Measurements from ENCODE around the gene CFAP100. TPM values are rescaled to one million over a fixed set of nuclear protein-coding genes. Genes with fewer than 3 reads are reported as not detected.

The CFAP100 gene
- total and polyA plus RNA-seq, 9 of the 15 experiments (the other 6 are each of a cell fraction or from before 2014, with no cell fraction given) = not detected

DNA sequence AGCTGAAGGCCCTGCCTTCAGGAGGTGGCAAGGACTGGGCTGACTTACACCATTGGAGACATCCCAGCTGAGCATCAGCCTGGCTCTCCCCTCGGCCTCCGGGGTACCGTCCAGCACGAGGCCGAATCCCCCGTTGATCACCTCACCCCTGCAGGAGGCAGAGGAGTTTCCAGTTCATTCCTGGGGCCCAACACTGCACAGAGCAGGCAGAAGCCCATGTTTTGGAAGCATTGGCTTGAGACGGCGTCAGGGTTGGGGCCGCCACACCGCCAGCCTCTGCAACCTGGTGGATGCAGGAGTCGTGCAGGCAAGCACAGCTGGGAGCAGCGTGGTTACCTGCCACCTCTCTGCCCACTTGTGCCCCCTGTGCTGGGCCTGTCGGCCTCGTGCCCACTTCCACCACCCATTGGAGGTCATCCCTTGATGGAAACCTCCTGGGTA, 88.6 kb downstream of the CFAP100 start:
- CTCF ChIA-PET (ENCODE audit: low intra/inter-chr PET ratio) = no interaction called here
- Histone ChIP-seq H3K9ac (ENCODE audit: insufficient read depth in 1 of 2, low read depth in 2 of 2, low read length in 2 of 2) (no peak overlapping the region), H3K4me1 (replicated peaks in 1 of 2; ENCODE audit: control insufficient read depth in 2 of 2, insufficient read depth in 2 of 2, low read length in 2 of 2) (no peaks in the 10 kb centered on the region; a peak in 2 of 5 replicates)

More for the DNA sequence above, 88.6 kb downstream of the CFAP100 start:
- POLR2A ChIA-PET = no interaction called here
- BruUV-seq (replicated peaks) = no TSS peak
- WGBS (ENCODE audit: insufficient coverage, low coverage, missing lambda C conversion rate) = 2% methylated on average over 13 of the region's 14 CpGs
- no peak for ATAC-seq
- no peak overlapping the region for H3K4me3 ChIP-seq
- H3K36me3 ChIP-seq (ENCODE audit: control insufficient read depth, insufficient read depth, low read length) = no peaks in the 10 kb centered on the region
- DNase-seq (ENCODE audit: extremely low read depth in 1 of 4, low spot score in 3 of 4) = no peak
- peaks cover 0 to 16% of the 10 kb centered on the region in 2 experiments; a peak in 2 of 5 replicates for H3K27me3 ChIP-seq (ENCODE audit: control insufficient read depth in 2 of 2, insufficient read depth in 2 of 2, low read length in 2 of 2)
- in situ Hi-C loops (cut with MboI) = no loop called here
- no peaks in the 10 kb centered on the region for H3K9me1 ChIP-seq (ENCODE audit: control insufficient read depth, insufficient read depth, low read length)
- no peak overlapping the region for H2AFZ ChIP-seq (ENCODE audit: low read depth, low read length)
- H3K4me2 ChIP-seq (ENCODE audit: insufficient read depth, low read length) = no peak overlapping the region
- no peak for TF ChIP-seq SNAPC5 (CRISPR knock-in tag; IDR thresholded peaks at IDR 0.05)
- TF ChIP-seq TAF15 (IDR thresholded peaks at IDR 0.05; ENCODE audit: low read depth, low read length) = no peak
- TF ChIP-seq GATAD2B (IDR thresholded peaks at IDR 0.05; ENCODE audit: borderline replicate concordance) = no peak
- TF ChIP-seq CEBPB (tag; IDR thresholded peaks at IDR 0.05) = no peak
- TF ChIP-seq RB1 (IDR thresholded peaks at IDR 0.05; ENCODE audit: low read depth) = no peak
- TF ChIP-seq KAT2B (IDR thresholded peaks at IDR 0.05; ENCODE audit: low read depth, low read length) = no peak
- no peak for TF ChIP-seq SREBF1 (IDR thresholded peaks at IDR 0.05; ENCODE audit: borderline replicate concordance, low read depth, low read length)
- TF ChIP-seq FIP1L1 (IDR thresholded peaks at IDR 0.05; ENCODE audit: low read depth, low read length, poor library complexity, severe bottlenecking) = no peak
- TF ChIP-seq PYGO2 (tag; IDR thresholded peaks at IDR 0.05) = no peak
- TF ChIP-seq, protein P1, sequence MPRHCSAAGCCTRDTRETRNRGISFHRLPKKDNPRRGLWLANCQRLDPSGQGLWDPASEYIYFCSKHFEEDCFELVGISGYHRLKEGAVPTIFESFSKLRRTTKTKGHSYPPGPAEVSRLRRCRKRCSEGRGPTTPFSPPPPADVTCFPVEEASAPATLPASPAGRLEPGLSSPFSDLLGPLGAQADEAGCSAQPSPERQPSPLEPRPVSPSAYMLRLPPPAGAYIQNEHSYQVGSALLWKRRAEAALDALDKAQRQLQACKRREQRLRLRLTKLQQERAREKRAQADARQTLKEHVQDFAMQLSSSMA (CRISPR knock-in tag; IDR thresholded peaks at IDR 0.05) = no peak
- no peak for TF ChIP-seq ARHGAP35 (IDR thresholded peaks at IDR 0.05; ENCODE audit: partially characterized antibody)
- no peak for TF ChIP-seq RUNX1 (IDR thresholded peaks at IDR 0.05; ENCODE audit: low read depth)
- TF ChIP-seq HDAC8 (tag; IDR thresholded peaks at IDR 0.05) = no peak
- no peak for TF ChIP-seq KDM4B (IDR thresholded peaks at IDR 0.05; ENCODE audit: borderline replicate concordance in 2 of 2, low read depth in 1 of 2)
- TF ChIP-seq NCOR1 (IDR thresholded peaks at IDR 0.05) = no peak
- TF ChIP-seq RBM22 (IDR thresholded peaks at IDR 0.05; ENCODE audit: low read depth, low read length, poor library complexity, severe bottlenecking) = no peak
- no peak for TF ChIP-seq PHB2 (IDR thresholded peaks at IDR 0.05; ENCODE audit: low read depth)
- no peak for TF ChIP-seq CCAR2 (IDR thresholded peaks at IDR 0.05; ENCODE audit: low read depth, low read length)
- TF ChIP-seq HMG20A (CRISPR knock-in tag; conservative IDR thresholded peaks at IDR 0.05) = no peak
- intact Hi-C loops (cut with micrococcal nuclease) = no loop called here
- no peaks in the 10 kb centered on the region for H3K9me3 ChIP-seq (replicated peaks; ENCODE audit: control insufficient read depth, insufficient read depth, low read depth, low read length)
- no peak overlapping the region for H3K27ac ChIP-seq (ENCODE audit: extremely low read depth, low read depth, low read length)
- FAIRE-seq = no peak
- H4K20me1 ChIP-seq (replicated peaks; ENCODE audit: control insufficient read depth, insufficient read depth, low read length) = no peaks in the 10 kb centered on the region
- H3K79me2 ChIP-seq (ENCODE audit: control insufficient read depth, insufficient read depth, low read length) = no peaks in the 10 kb centered on the region

All from K562 (cell line).